Measurements from ENCODE around the gene SHH.

Gene SHH

GRCh38 chr7:155811895-155812761, at the start of gene SHH:
SHH (minus strand) TSS chr7:155812463; CDS start chr7:155812122, 341 bp downstream.
- no peak for DNase-seq (ENCODE audit: extremely low read depth, low read depth)
- TF ChIP-seq CTCF (IDR thresholded peaks at IDR 0.05; ENCODE audit: low read depth, low read length, missing control alignments), result no peak
- no peak within 1 kb of the TSS for H3K4me3 ChIP-seq (replicated peaks; ENCODE audit: low read depth, low read length)

- no peak for TF ChIP-seq CTCF (IDR thresholded peaks at IDR 0.05; ENCODE audit: low read depth, low read length, missing control alignments)
- no peak overlapping the region for H3K4me3 ChIP-seq (replicated peaks; ENCODE audit: low read depth, low read length)
- DNase-seq (ENCODE audit: extremely low read depth, low read depth), result no peak
These were observed 49.2 kb upstream of the SHH start for GRCh38 chr7:155861480-155861868.

GRCh38 chr7:155860840-155861479, 48.7 kb upstream of the SHH start:
- TF ChIP-seq CTCF (IDR thresholded peaks at IDR 0.05; ENCODE audit: low read depth, low read length, missing control alignments), result no peak
- no peak for DNase-seq (ENCODE audit: extremely low read depth, low read depth)
- H3K4me3 ChIP-seq (replicated peaks; ENCODE audit: low read depth, low read length), result no peak overlapping the region

- DNase-seq (ENCODE audit: extremely low read depth, low read depth), result no peak
- no peak for TF ChIP-seq CTCF (IDR thresholded peaks at IDR 0.05; ENCODE audit: low read depth, low read length, missing control alignments)
- no peak overlapping the region for H3K4me3 ChIP-seq (replicated peaks; ENCODE audit: low read depth, low read length)
These were observed 48.2 kb upstream of the SHH start for GRCh38 chr7:155860461-155860839.

GRCh38 chr7:155858521-155859061, 46.3 kb upstream of the SHH start:
- DNase-seq (ENCODE audit: extremely low read depth, low read depth), result no peak
- no peak for TF ChIP-seq CTCF (IDR thresholded peaks at IDR 0.05; ENCODE audit: low read depth, low read length, missing control alignments)
- H3K4me3 ChIP-seq (replicated peaks; ENCODE audit: low read depth, low read length), result no peak overlapping the region

GRCh38 chr7:155857141-155857540, 44.9 kb upstream of the SHH start:
- DNase-seq (ENCODE audit: extremely low read depth, low read depth), result no peak
- no peak for TF ChIP-seq CTCF (IDR thresholded peaks at IDR 0.05; ENCODE audit: low read depth, low read length, missing control alignments)
- no peak overlapping the region for H3K4me3 ChIP-seq (replicated peaks; ENCODE audit: low read depth, low read length)
